Measurements from ENCODE around the gene PHLDA3.
"Not testable (repeated sequence)": the region's sequence is repeated elsewhere in the genome, so short reads cannot be mapped to it uniquely, and the experiment has no call there.

Gene PHLDA3

GRCh38 chr1:201503397-201504176 lies 34.6 kb upstream of the PHLDA3 start:
- DNase-seq, result no peak

GRCh38 chr1:201502511-201502857 lies 33.5 kb upstream of the PHLDA3 start:
- DNase-seq, result no peak

GRCh38 chr1:201501812-201502510 lies 33.0 kb upstream of the PHLDA3 start:
- DNase-seq, result no peak

- DNase-seq, result no peak
These were observed 32.2 kb upstream of the PHLDA3 start for GRCh38 chr1:201501144-201501543.

- DNase-seq, result no peak
These were observed 31.7 kb upstream of the PHLDA3 start for GRCh38 chr1:201500670-201501120.

GRCh38 chr1:201499795-201500669 lies 31.0 kb upstream of the PHLDA3 start:
- no peak for DNase-seq

- DNase-seq, result no peak
These were observed 30.2 kb upstream of the PHLDA3 start for GRCh38 chr1:201499191-201499590.

- no peak for DNase-seq
These were observed 29.6 kb upstream of the PHLDA3 start for GRCh38 chr1:201498621-201499020.

GRCh38 chr1:201497935-201498509 lies 29.0 kb upstream of the PHLDA3 start:
- no peak for DNase-seq

GRCh38 chr1:201496296-201496690 lies 27.3 kb upstream of the PHLDA3 start:
- DNase-seq, result no peak

- no peak for DNase-seq
These were observed 26.7 kb upstream of the PHLDA3 start for GRCh38 chr1:201495551-201496295.

GRCh38 chr1:201493757-201494617 lies 25.0 kb upstream of the PHLDA3 start:
- no peak for DNase-seq

- DNase-seq, result not testable (repeated sequence)
These were observed 24.2 kb upstream of the PHLDA3 start for GRCh38 chr1:201493026-201493656.

- DNase-seq, result no peak
These were observed 23.0 kb upstream of the PHLDA3 start for GRCh38 chr1:201491896-201492511.

GRCh38 chr1:201490708-201491131 lies 21.7 kb upstream of the PHLDA3 start:
- DNase-seq, result no peak

GRCh38 chr1:201489643-201490261 lies 20.8 kb upstream of the PHLDA3 start:
- DNase-seq, result no peak

- no peak for DNase-seq
These were observed 20.0 kb upstream of the PHLDA3 start for GRCh38 chr1:201488830-201489589.

GRCh38 chr1:201487742-201488141 lies 18.8 kb upstream of the PHLDA3 start:
- no peak for DNase-seq

GRCh38 chr1:201486187-201486586 lies 17.2 kb upstream of the PHLDA3 start:
- DNase-seq, result no peak

Measured in activated CD4-positive, alpha-beta T cell treated with anti-CD3 and anti-CD28 coated beads for 4 hours (primary cell).